GM18526 (cell line): ENCODE results near the gene PLEK.

Experiments
- POLR2A ChIP-seq: IDR thresholded peaks from 3 replicates; pipeline ENCODE4 v1.6.1; 2011; ENCODE audit not compliant: insufficient read length; ENCODE audit errors: extremely low read depth

The PLEK gene

GRCh38 chr2:68369337-68369734 is 4.3 kb downstream of the PLEK start:
- no peak for TF ChIP-seq POLR2A

GRCh38 chr2:68371138-68371537 is 6.1 kb downstream of the PLEK start:
- TF ChIP-seq POLR2A = no peak

- no peak for TF ChIP-seq POLR2A
Measured at GRCh38 chr2:68371581-68371980, 6.5 kb downstream of the PLEK start.

- TF ChIP-seq POLR2A = no peak
Measured at GRCh38 chr2:68372485-68372884, 7.4 kb downstream of the PLEK start.

- no peak for TF ChIP-seq POLR2A
Measured at GRCh38 chr2:68374184-68374583, 9.1 kb downstream of the PLEK start.

- TF ChIP-seq POLR2A = no peak
Measured at GRCh38 chr2:68375582-68375981, 10.5 kb downstream of the PLEK start.

- TF ChIP-seq POLR2A = no peak
Measured at GRCh38 chr2:68377137-68377780, 12.2 kb downstream of the PLEK start.

GRCh38 chr2:68379184-68379708 is 14.2 kb downstream of the PLEK start:
- no peak for TF ChIP-seq POLR2A

GRCh38 chr2:68383778-68384177 is 18.7 kb downstream of the PLEK start:
- TF ChIP-seq POLR2A = no peak

GRCh38 chr2:68384485-68385107 is 19.5 kb downstream of the PLEK start:
- TF ChIP-seq POLR2A = no peak

- peak; percentile 12 for TF ChIP-seq POLR2A
Measured at GRCh38 chr2:68385220-68385906, 20.3 kb downstream of the PLEK start.

- TF ChIP-seq POLR2A = peak; percentile 1
Measured at GRCh38 chr2:68385907-68386287, 20.8 kb downstream of the PLEK start.

GRCh38 chr2:68386365-68386764 is 21.3 kb downstream of the PLEK start:
- TF ChIP-seq POLR2A = no peak

GRCh38 chr2:68387408-68388350 is 22.6 kb downstream of the PLEK start:
- TF ChIP-seq POLR2A = peak; percentile 22

- TF ChIP-seq POLR2A = no peak
Measured at GRCh38 chr2:68388358-68388757, 23.3 kb downstream of the PLEK start.
